Measurements from ENCODE around the gene RXFP1. TPM values are rescaled to one million over a fixed set of nuclear protein-coding genes. Genes with fewer than 3 reads are reported as not detected.
A peak's percentile ranks its signal among the peaks of the same experiment; 100 is the strongest.

Gene RXFP1
- total RNA-seq, 1 experiment from 2014 or later, result 0.48 TPM

DNA sequence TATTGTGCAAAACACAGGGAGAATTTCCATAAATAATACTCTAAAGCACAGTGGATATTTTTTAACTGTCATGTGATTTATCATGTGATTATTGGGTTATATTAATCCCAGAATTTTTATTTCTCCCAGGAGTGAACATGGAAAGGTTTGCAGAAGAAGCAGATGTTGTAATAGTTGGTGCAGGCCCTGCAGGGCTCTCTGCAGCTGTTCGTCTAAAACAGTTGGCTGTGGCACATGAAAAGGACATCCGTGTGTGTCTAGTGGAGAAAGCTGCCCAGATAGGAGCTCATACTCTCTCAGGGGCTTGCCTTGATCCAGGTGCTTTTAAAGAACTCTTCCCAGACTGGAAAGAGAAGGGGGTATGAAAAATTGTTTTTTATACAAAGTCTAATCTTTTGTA is 160.4 kb downstream of the RXFP1 start:
- ChIA-PET CTCF (no interaction called here), POLR2A (no interaction called here)
- DNase-seq (ENCODE audit: low spot score) (no peak), ATAC-seq (no peak)
- Mint-ChIP-seq H3K9me3 (no peaks in the 10 kb centered on the region), H3K4me1 (peaks cover 6% of the 10 kb centered on the region), H3K36me3 (no peaks in the 10 kb centered on the region), H3K27me3 (ENCODE audit: low read depth) (no peaks in the 10 kb centered on the region), H3K27ac (no peak overlapping the region), H3K4me3 (no peak overlapping the region)
- TF ChIP-seq, protein P1, sequence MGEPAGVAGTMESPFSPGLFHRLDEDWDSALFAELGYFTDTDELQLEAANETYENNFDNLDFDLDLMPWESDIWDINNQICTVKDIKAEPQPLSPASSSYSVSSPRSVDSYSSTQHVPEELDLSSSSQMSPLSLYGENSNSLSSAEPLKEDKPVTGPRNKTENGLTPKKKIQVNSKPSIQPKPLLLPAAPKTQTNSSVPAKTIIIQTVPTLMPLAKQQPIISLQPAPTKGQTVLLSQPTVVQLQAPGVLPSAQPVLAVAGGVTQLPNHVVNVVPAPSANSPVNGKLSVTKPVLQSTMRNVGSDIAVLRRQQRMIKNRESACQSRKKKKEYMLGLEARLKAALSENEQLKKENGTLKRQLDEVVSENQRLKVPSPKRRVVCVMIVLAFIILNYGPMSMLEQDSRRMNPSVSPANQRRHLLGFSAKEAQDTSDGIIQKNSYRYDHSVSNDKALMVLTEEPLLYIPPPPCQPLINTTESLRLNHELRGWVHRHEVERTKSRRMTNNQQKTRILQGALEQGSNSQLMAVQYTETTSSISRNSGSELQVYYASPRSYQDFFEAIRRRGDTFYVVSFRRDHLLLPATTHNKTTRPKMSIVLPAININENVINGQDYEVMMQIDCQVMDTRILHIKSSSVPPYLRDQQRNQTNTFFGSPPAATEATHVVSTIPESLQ (CRISPR knock-in tag; IDR thresholded peaks at IDR 0.05), result no peak
- TF ChIP-seq, protein P2, sequence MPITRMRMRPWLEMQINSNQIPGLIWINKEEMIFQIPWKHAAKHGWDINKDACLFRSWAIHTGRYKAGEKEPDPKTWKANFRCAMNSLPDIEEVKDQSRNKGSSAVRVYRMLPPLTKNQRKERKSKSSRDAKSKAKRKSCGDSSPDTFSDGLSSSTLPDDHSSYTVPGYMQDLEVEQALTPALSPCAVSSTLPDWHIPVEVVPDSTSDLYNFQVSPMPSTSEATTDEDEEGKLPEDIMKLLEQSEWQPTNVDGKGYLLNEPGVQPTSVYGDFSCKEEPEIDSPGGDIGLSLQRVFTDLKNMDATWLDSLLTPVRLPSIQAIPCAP (CRISPR knock-in tag; IDR thresholded peaks at IDR 0.05), result no peak
- TF ChIP-seq FOXP1 (CRISPR knock-in tag; IDR thresholded peaks at IDR 0.05; ENCODE audit: borderline replicate concordance), result no peak
- no peak for TF ChIP-seq TP53 (CRISPR knock-in tag; IDR thresholded peaks at IDR 0.05)
- no peak for TF ChIP-seq HMGA2 (CRISPR knock-in tag; IDR thresholded peaks at IDR 0.05)
- no peak for TF ChIP-seq ZBTB21 (CRISPR knock-in tag; IDR thresholded peaks at IDR 0.05; ENCODE audit: borderline replicate concordance)
- TF ChIP-seq, protein P3, sequence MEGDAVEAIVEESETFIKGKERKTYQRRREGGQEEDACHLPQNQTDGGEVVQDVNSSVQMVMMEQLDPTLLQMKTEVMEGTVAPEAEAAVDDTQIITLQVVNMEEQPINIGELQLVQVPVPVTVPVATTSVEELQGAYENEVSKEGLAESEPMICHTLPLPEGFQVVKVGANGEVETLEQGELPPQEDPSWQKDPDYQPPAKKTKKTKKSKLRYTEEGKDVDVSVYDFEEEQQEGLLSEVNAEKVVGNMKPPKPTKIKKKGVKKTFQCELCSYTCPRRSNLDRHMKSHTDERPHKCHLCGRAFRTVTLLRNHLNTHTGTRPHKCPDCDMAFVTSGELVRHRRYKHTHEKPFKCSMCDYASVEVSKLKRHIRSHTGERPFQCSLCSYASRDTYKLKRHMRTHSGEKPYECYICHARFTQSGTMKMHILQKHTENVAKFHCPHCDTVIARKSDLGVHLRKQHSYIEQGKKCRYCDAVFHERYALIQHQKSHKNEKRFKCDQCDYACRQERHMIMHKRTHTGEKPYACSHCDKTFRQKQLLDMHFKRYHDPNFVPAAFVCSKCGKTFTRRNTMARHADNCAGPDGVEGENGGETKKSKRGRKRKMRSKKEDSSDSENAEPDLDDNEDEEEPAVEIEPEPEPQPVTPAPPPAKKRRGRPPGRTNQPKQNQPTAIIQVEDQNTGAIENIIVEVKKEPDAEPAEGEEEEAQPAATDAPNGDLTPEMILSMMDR (IDR thresholded peaks at IDR 0.05), result no peak
- TF ChIP-seq EMX1 (CRISPR knock-in tag; IDR thresholded peaks at IDR 0.05), result no peak
- TF ChIP-seq, protein P4, sequence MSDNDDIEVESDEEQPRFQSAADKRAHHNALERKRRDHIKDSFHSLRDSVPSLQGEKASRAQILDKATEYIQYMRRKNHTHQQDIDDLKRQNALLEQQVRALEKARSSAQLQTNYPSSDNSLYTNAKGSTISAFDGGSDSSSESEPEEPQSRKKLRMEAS (CRISPR knock-in tag; IDR thresholded peaks at IDR 0.05), result no peak
- TF ChIP-seq ZNF423 (CRISPR knock-in tag; IDR thresholded peaks at IDR 0.05), result no peak
- no peak for TF ChIP-seq RORB (CRISPR knock-in tag; IDR thresholded peaks at IDR 0.05)
- no peak for TF ChIP-seq TEAD1 (CRISPR knock-in tag; IDR thresholded peaks at IDR 0.05)

DNA sequence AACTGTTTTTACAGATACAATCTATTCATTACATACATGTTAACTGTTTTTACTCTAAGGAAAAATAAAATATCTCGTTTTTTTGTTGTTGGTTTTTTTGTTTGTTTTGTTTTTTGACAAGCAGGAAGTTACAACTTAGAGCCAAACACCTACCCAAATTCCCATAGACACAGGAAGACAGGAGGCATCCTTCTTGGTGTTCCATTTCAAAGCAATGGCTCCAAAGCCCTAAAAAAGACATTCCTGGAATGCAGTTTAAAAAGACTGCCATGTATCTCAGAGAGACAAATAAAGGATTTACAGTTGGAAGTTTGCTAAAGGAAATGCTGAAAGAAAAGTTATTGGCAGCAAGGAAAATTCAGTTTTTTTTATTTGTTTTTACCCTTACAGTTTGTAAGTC is 167.1 kb downstream of the RXFP1 start:
- Mint-ChIP-seq H3K27me3 (ENCODE audit: low read depth) (no peaks in the 10 kb centered on the region), H3K4me3 (no peak overlapping the region), H3K4me1 (peaks cover 20% of the 10 kb centered on the region), H3K9me3 (no peaks in the 10 kb centered on the region), H3K36me3 (no peaks in the 10 kb centered on the region), H3K27ac (no peak overlapping the region; the same call in 1 of the 2 replicates)
- ATAC-seq (peak; percentile 66), DNase-seq (ENCODE audit: low spot score) (no peak)
- ChIA-PET CTCF (no interaction called here), POLR2A (no interaction called here)
- no peak for TF ChIP-seq ZNF671 (CRISPR knock-in tag; IDR thresholded peaks at IDR 0.05)
- no peak for TF ChIP-seq IRF2 (CRISPR knock-in tag; IDR thresholded peaks at IDR 0.05; ENCODE audit: borderline replicate concordance, low read depth)
- TF ChIP-seq, protein P5, sequence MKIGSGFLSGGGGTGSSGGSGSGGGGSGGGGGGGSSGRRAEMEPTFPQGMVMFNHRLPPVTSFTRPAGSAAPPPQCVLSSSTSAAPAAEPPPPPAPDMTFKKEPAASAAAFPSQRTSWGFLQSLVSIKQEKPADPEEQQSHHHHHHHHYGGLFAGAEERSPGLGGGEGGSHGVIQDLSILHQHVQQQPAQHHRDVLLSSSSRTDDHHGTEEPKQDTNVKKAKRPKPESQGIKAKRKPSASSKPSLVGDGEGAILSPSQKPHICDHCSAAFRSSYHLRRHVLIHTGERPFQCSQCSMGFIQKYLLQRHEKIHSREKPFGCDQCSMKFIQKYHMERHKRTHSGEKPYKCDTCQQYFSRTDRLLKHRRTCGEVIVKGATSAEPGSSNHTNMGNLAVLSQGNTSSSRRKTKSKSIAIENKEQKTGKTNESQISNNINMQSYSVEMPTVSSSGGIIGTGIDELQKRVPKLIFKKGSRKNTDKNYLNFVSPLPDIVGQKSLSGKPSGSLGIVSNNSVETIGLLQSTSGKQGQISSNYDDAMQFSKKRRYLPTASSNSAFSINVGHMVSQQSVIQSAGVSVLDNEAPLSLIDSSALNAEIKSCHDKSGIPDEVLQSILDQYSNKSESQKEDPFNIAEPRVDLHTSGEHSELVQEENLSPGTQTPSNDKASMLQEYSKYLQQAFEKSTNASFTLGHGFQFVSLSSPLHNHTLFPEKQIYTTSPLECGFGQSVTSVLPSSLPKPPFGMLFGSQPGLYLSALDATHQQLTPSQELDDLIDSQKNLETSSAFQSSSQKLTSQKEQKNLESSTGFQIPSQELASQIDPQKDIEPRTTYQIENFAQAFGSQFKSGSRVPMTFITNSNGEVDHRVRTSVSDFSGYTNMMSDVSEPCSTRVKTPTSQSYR (CRISPR knock-in tag; IDR thresholded peaks at IDR 0.05), result no peak
- no peak for TF ChIP-seq SOX15 (CRISPR knock-in tag; IDR thresholded peaks at IDR 0.05)
- no peak for TF ChIP-seq NFE2L1 (CRISPR knock-in tag; IDR thresholded peaks at IDR 0.05)
- no peak for TF ChIP-seq NR1H2 (CRISPR knock-in tag; IDR thresholded peaks at IDR 0.05)

Other genes starting within 250 kb of the RXFP1 start
- gene C4orf46, start 150.0 kb downstream of the RXFP1 start, total RNA-seq (2021), result 18.1 to 20.6 TPM (median 20.4 TPM) in 3 replicates
- gene ETFDH, start 150.4 kb downstream of the RXFP1 start, total RNA-seq (2021), result 12.4 to 15.1 TPM (median 13.2 TPM) in 3 replicates
- gene PPID, start 201.5 kb downstream of the RXFP1 start, total RNA-seq (2021), result 38.3 to 40.5 TPM (median 40.3 TPM) in 3 replicates
- gene FNIP2, start 247.1 kb downstream of the RXFP1 start, total RNA-seq (2021), result 8.2 to 10.2 TPM (median 8.6 TPM) in 3 replicates

Data from WTC11 (cell line).